Measurements from ENCODE around the gene EXD3. TPM values are rescaled to one million over a fixed set of nuclear protein-coding genes. Genes with fewer than 3 reads are reported as not detected.
A peak's percentile ranks its signal among the peaks of the same experiment; 100 is the strongest.

Gene EXD3
- total RNA-seq, 1 donor from 2014 or later = 19.9 TPM

- peaks cover 8% of the 10 kb centered on the region for H3K27me3 Mint-ChIP-seq (ENCODE audit: unreplicated experiment)
- H3K27ac Mint-ChIP-seq (ENCODE audit: unreplicated experiment) = no peak overlapping the region
- no peaks in the 10 kb centered on the region for H3K4me1 Mint-ChIP-seq (ENCODE audit: unreplicated experiment)
- H3K9me3 Mint-ChIP-seq (ENCODE audit: unreplicated experiment) = no peaks in the 10 kb centered on the region
- peaks cover 13% of the 10 kb centered on the region for H3K36me3 Mint-ChIP-seq (ENCODE audit: low read depth, unreplicated experiment)
- no peak for TF ChIP-seq CTCF (IDR thresholded peaks at IDR 0.05; ENCODE audit: unreplicated experiment)
- peak overlapping the region; percentile 40 for H3K4me3 Mint-ChIP-seq (ENCODE audit: unreplicated experiment)
- DNase-seq (ENCODE audit: low spot score) = peak; percentile 67
These were observed 136.0 kb downstream of the EXD3 start for GRCh38 chr9:137286975-137287383.

- peaks cover 7% of the 10 kb centered on the region for H3K4me1 Mint-ChIP-seq (ENCODE audit: unreplicated experiment)
- TF ChIP-seq CTCF (IDR thresholded peaks at IDR 0.05; ENCODE audit: unreplicated experiment) = no peak
- peaks cover 11% of the 10 kb centered on the region for H3K27me3 Mint-ChIP-seq (ENCODE audit: unreplicated experiment)
- peaks cover 9% of the 10 kb centered on the region for H3K36me3 Mint-ChIP-seq (ENCODE audit: low read depth, unreplicated experiment)
- peak overlapping the region; percentile 51 for H3K4me3 Mint-ChIP-seq (ENCODE audit: unreplicated experiment)
- peak; percentile 35 for DNase-seq (ENCODE audit: low spot score)
- no peak overlapping the region for H3K27ac Mint-ChIP-seq (ENCODE audit: unreplicated experiment)
- no peaks in the 10 kb centered on the region for H3K9me3 Mint-ChIP-seq (ENCODE audit: unreplicated experiment)
These were observed 141.4 kb downstream of the EXD3 start for GRCh38 chr9:137281345-137282116.

GRCh38 chr9:137280474-137281344, 142.3 kb downstream of the EXD3 start:
- peaks cover 12% of the 10 kb centered on the region for H3K27me3 Mint-ChIP-seq (ENCODE audit: unreplicated experiment)
- peak; percentile 51 for TF ChIP-seq CTCF (IDR thresholded peaks at IDR 0.05; ENCODE audit: unreplicated experiment)
- H3K4me1 Mint-ChIP-seq (ENCODE audit: unreplicated experiment) = peaks cover 10% of the 10 kb centered on the region
- no peak overlapping the region for H3K4me3 Mint-ChIP-seq (ENCODE audit: unreplicated experiment)
- no peak overlapping the region for H3K27ac Mint-ChIP-seq (ENCODE audit: unreplicated experiment)
- DNase-seq (ENCODE audit: low spot score) = peak; percentile 71
- no peaks in the 10 kb centered on the region for H3K9me3 Mint-ChIP-seq (ENCODE audit: unreplicated experiment)
- H3K36me3 Mint-ChIP-seq (ENCODE audit: low read depth, unreplicated experiment) = peaks cover 9% of the 10 kb centered on the region

GRCh38 chr9:137279741-137280473, 143.1 kb downstream of the EXD3 start:
- no peak overlapping the region for H3K27ac Mint-ChIP-seq (ENCODE audit: unreplicated experiment)
- peaks cover 9% of the 10 kb centered on the region for H3K36me3 Mint-ChIP-seq (ENCODE audit: low read depth, unreplicated experiment)
- H3K9me3 Mint-ChIP-seq (ENCODE audit: unreplicated experiment) = no peaks in the 10 kb centered on the region
- no peak overlapping the region for H3K4me3 Mint-ChIP-seq (ENCODE audit: unreplicated experiment)
- no peak for DNase-seq (ENCODE audit: low spot score)
- peaks cover 17% of the 10 kb centered on the region for H3K4me1 Mint-ChIP-seq (ENCODE audit: unreplicated experiment)
- no peak for TF ChIP-seq CTCF (IDR thresholded peaks at IDR 0.05; ENCODE audit: unreplicated experiment)
- H3K27me3 Mint-ChIP-seq (ENCODE audit: unreplicated experiment) = peaks cover 15% of the 10 kb centered on the region

Data from endothelial cell (in vitro differentiated cells).